PC-9 (cell line): ENCODE results near the gene MST1. TPM values are rescaled to one million over a fixed set of nuclear protein-coding genes. Genes with fewer than 3 reads are reported as not detected.

ENCODE experiments used
- BruUV-seq: library from RNA; stranded (reverse); fragments of 400-500 nt; replicated peaks from 2 replicates; lab custom pipeline; 2021; lab: Mats Ljungman, UMichigan
- CTCF ChIA-PET: fragments of 300-600 bp; sonication (Branson Sonifier 250); formaldehyde crosslinking; loops from one replicate; lab custom pipeline; 2022; ENCODE audit warnings: antibody characterized with exemption; lab: Charles Lee
- POLR2A ChIA-PET: fragments of 300-600 bp; sonication (Branson Sonifier 250); formaldehyde crosslinking; loops from one replicate; lab custom pipeline; 2022; ENCODE audit warnings: antibody characterized with exemption; ENCODE audit not compliant: unreplicated experiment; lab: Charles Lee
- DNase-seq, 2 experiments: peaks; one replicate each; pipeline versions ENCODE4 v3.0.0 to v3.0.0-alpha.2; 2015 to 2022; ENCODE audit warnings: mixed read lengths in 1 of 2
- H2AFZ ChIP-seq: fragments of 200-600 bp; sonication (generic); 2 replicates; pipeline ENCODE4 v1.8.1; 2017; ENCODE audit warnings: antibody characterized with exemption
- H3F3A ChIP-seq: fragments of 200-600 bp; sonication (generic); 2 replicates; pipeline ENCODE4 v1.8.1; 2017; ENCODE audit warnings: antibody characterized with exemption, mild to moderate bottlenecking, low read depth; ENCODE audit not compliant: insufficient read depth
- H3K27ac ChIP-seq: fragments of 200-600 bp; sonication (generic); 2 replicates; pipeline ENCODE4 v1.6.1; 2016; ENCODE audit warnings: mixed run types
- H3K27me3 ChIP-seq: fragments of 200-600 bp; sonication (generic); 2 replicates; pipeline ENCODE4 v1.6.1; 2016; ENCODE audit warnings: low read depth, mixed run types; ENCODE audit not compliant: insufficient read depth
- H3K36me3 ChIP-seq: fragments of 200-600 bp; sonication (generic); 2 replicates; pipeline ENCODE4 v1.6.1; 2016; ENCODE audit warnings: low read depth, mixed run types
- H3K4me1 ChIP-seq: fragments of 200-600 bp; sonication (generic); replicated peaks from 2 replicates; pipeline ENCODE4 v1.6.1; 2016; ENCODE audit warnings: mixed run types; ENCODE audit not compliant: insufficient read depth
- H3K4me2 ChIP-seq: fragments of 200-600 bp; sonication (generic); 2 replicates; pipeline ENCODE4 v1.6.1; 2017; ENCODE audit warnings: mixed run types
- H3K4me3 ChIP-seq: fragments of 200-600 bp; sonication (generic); 2 replicates; pipeline ENCODE4 v1.6.1; 2016; ENCODE audit warnings: mixed run types
- H3K79me2 ChIP-seq: fragments of 200-600 bp; sonication (generic); 2 replicates; pipeline ENCODE4 v1.6.1; 2017; ENCODE audit warnings: low read depth, mixed run types
- H3K9me2 ChIP-seq: fragments of 200-600 bp; sonication (generic); 2 replicates; pipeline ENCODE4 v1.8.1; 2017; ENCODE audit warnings: mild to moderate bottlenecking; ENCODE audit not compliant: insufficient read depth
- H3K9me3 ChIP-seq: fragments of 200-600 bp; sonication (generic); 2 replicates; pipeline ENCODE4 v1.8.1; 2016; ENCODE audit warnings: low read depth; ENCODE audit not compliant: insufficient read depth
- H4K20me1 ChIP-seq: fragments of 200-600 bp; sonication (generic); 2 replicates; pipeline ENCODE4 v1.8.1; 2017; ENCODE audit not compliant: insufficient read depth
- CTCF ChIP-seq: fragments of 200-600 bp; sonication (generic); conservative IDR thresholded peaks from 2 replicates; pipeline ENCODE4 v1.6.1; 2017; ENCODE audit warnings: mixed run types, antibody characterized with exemption, mild to moderate bottlenecking, moderate library complexity
- EZH2 ChIP-seq: fragments of 200-600 bp; sonication (generic); IDR thresholded peaks from 2 replicates; pipeline ENCODE4 v1.8.0; 2017; ENCODE audit warnings: antibody characterized with exemption, low read depth
- intact Hi-C: fragments of 100-400 bp; cut with micrococcal nuclease; formaldehyde crosslinking; loops from one replicate; pipeline ENCODE4 v1.10.0; 2022; ENCODE audit not compliant: unreplicated experiment
- total RNA-seq: library from RNA; stranded (reverse); gene quantifications from 2 replicates; pipeline ENCODE4 v1.2.3, GENCODE V29; 2021

Gene MST1
- total RNA-seq, 1 experiment from 2014 or later, result 10.4 TPM

- H2AFZ ChIP-seq, result no peak overlapping the region
Measured at GRCh38 chr3:49657208-49657915, 31.9 kb downstream of the MST1 start.

GRCh38 chr3:49656541-49657112 lies 32.6 kb downstream of the MST1 start:
- no peak overlapping the region for H3K27ac ChIP-seq
- no peaks in the 10 kb centered on the region for H3K27me3 ChIP-seq
- no TSS peak for BruUV-seq
- no peak overlapping the region for H3K4me3 ChIP-seq
- ChIA-PET POLR2A (no interaction called here), CTCF (no interaction called here)
- no peak overlapping the region for H2AFZ ChIP-seq
- DNase-seq, result no peak
- H3K79me2 ChIP-seq, result no peaks in the 10 kb centered on the region
- no peaks in the 10 kb centered on the region for H3K9me3 ChIP-seq
- no peaks in the 10 kb centered on the region for H3F3A ChIP-seq
- no peaks in the 10 kb centered on the region for H4K20me1 ChIP-seq
- H3K9me2 ChIP-seq, result no peaks in the 10 kb centered on the region
- H3K4me1 ChIP-seq, result no peaks in the 10 kb centered on the region
- H3K36me3 ChIP-seq, result no peaks in the 10 kb centered on the region
- TF ChIP-seq CTCF, result no peak; the same call in 1 of the 2 replicates
- TF ChIP-seq EZH2, result no peak
- intact Hi-C loops, result no loop called here
- H3K4me2 ChIP-seq, result no peak overlapping the region

More at GRCh38 chr3:49657208-49657915, 31.9 kb downstream of the MST1 start:
- CTCF ChIA-PET, result no interaction called here
- H4K20me1 ChIP-seq, result no peaks in the 10 kb centered on the region
- H3F3A ChIP-seq, result no peaks in the 10 kb centered on the region
- no peaks in the 10 kb centered on the region for H3K9me2 ChIP-seq
- H3K4me3 ChIP-seq, result no peak overlapping the region
- no peak overlapping the region for H3K4me2 ChIP-seq
- no TSS peak for BruUV-seq
- TF ChIP-seq CTCF (no peak), EZH2 (no peak)
- no peaks in the 10 kb centered on the region for H3K4me1 ChIP-seq
- POLR2A ChIA-PET, result no interaction called here
- DNase-seq, result no peak
- H3K27ac ChIP-seq, result no peak overlapping the region
- H3K27me3 ChIP-seq, result no peaks in the 10 kb centered on the region
- H3K79me2 ChIP-seq, result no peaks in the 10 kb centered on the region
- H3K9me3 ChIP-seq, result no peaks in the 10 kb centered on the region
- intact Hi-C loops, result no loop called here
- H3K36me3 ChIP-seq, result no peaks in the 10 kb centered on the region

- Histone ChIP-seq H3F3A (no peaks in the 10 kb centered on the region), H4K20me1 (no peaks in the 10 kb centered on the region)
- BruUV-seq, result no TSS peak
Measured at GRCh38 chr3:49655731-49656285, 33.5 kb downstream of the MST1 start.

More at GRCh38 chr3:49655731-49656285, 33.5 kb downstream of the MST1 start:
- ChIA-PET CTCF (no interaction called here), POLR2A (no interaction called here)
- Histone ChIP-seq H3K4me2 (no peak overlapping the region), H3K4me3 (no peak overlapping the region), H3K36me3 (no peaks in the 10 kb centered on the region), H3K9me3 (no peaks in the 10 kb centered on the region), H3K79me2 (no peaks in the 10 kb centered on the region), H3K9me2 (no peaks in the 10 kb centered on the region), H3K27me3 (no peaks in the 10 kb centered on the region), H3K27ac (no peak overlapping the region), H3K4me1 (no peaks in the 10 kb centered on the region), H2AFZ (no peak overlapping the region)
- DNase-seq, result no peak
- intact Hi-C loops, result no loop called here
- TF ChIP-seq CTCF (no peak), EZH2 (no peak)
